ENCODE data around the gene LDB3.

LDB3 gene

GRCh38 chr10:86708068-86708782 is 39.9 kb downstream of the LDB3 start:
- DNase-seq, result no peak

GRCh38 chr10:86708783-86709380 is 40.6 kb downstream of the LDB3 start:
- no peak for DNase-seq

- DNase-seq, result no peak
Observed at GRCh38 chr10:86709396-86710185, 41.3 kb downstream of the LDB3 start.

GRCh38 chr10:86710987-86711512 is 42.7 kb downstream of the LDB3 start:
- DNase-seq, result peak; percentile 90 to 92

- DNase-seq, result no peak
Observed at GRCh38 chr10:86711513-86712316, 43.4 kb downstream of the LDB3 start.

- DNase-seq, result peak; percentile 3 to 6
Observed at GRCh38 chr10:86712317-86712707, 44.0 kb downstream of the LDB3 start.

- DNase-seq, result no peak
Observed at GRCh38 chr10:86715156-86715795, 47.0 kb downstream of the LDB3 start.

- no peak for DNase-seq
Observed at GRCh38 chr10:86715836-86716235, 47.5 kb downstream of the LDB3 start.

- DNase-seq, result no peak
Observed at GRCh38 chr10:86716466-86716865, 48.2 kb downstream of the LDB3 start.

GRCh38 chr10:86718556-86718955 is 50.2 kb downstream of the LDB3 start:
- DNase-seq, result no peak

- DNase-seq, result no peak
Observed at GRCh38 chr10:86721232-86721631, 52.9 kb downstream of the LDB3 start.

GRCh38 chr10:86723009-86723408 is 54.7 kb downstream of the LDB3 start:
- DNase-seq, result no peak

- no peak for DNase-seq
Observed at GRCh38 chr10:86724445-86724844, 56.1 kb downstream of the LDB3 start.

GRCh38 chr10:86725980-86726676 is 57.8 kb downstream of the LDB3 start:
- DNase-seq, result no peak

GRCh38 chr10:86726677-86726999 is 58.3 kb downstream of the LDB3 start:
- DNase-seq, result no peak

- DNase-seq, result no peak
Observed at GRCh38 chr10:86727470-86727869, 59.2 kb downstream of the LDB3 start.

GRCh38 chr10:86728056-86728455 is 59.7 kb downstream of the LDB3 start:
- peak in 1 of 2 donors; percentile 1 for DNase-seq

- DNase-seq, result no peak
Observed at GRCh38 chr10:86729677-86730076, 61.4 kb downstream of the LDB3 start.

GRCh38 chr10:86730227-86730626 is 61.9 kb downstream of the LDB3 start:
- no peak for DNase-seq

- no peak for DNase-seq
Observed at GRCh38 chr10:86732771-86733170, 64.5 kb downstream of the LDB3 start.

- no peak for DNase-seq
Observed at GRCh38 chr10:86733260-86733671, 65.0 kb downstream of the LDB3 start.
